Stimulated activated CD4-positive, alpha-beta T cell treated with anti-CD3 and anti-CD28 coated beads, Interleukin-4, amount 100 ng/mL, for 1 hour (primary cell): ENCODE results near the gene ATMIN.

Source experiments
- DNase-seq: peaks from one replicate; pipeline ENCODE4 v3.0.0-alpha.2; 2020

Gene ATMIN

DNA sequence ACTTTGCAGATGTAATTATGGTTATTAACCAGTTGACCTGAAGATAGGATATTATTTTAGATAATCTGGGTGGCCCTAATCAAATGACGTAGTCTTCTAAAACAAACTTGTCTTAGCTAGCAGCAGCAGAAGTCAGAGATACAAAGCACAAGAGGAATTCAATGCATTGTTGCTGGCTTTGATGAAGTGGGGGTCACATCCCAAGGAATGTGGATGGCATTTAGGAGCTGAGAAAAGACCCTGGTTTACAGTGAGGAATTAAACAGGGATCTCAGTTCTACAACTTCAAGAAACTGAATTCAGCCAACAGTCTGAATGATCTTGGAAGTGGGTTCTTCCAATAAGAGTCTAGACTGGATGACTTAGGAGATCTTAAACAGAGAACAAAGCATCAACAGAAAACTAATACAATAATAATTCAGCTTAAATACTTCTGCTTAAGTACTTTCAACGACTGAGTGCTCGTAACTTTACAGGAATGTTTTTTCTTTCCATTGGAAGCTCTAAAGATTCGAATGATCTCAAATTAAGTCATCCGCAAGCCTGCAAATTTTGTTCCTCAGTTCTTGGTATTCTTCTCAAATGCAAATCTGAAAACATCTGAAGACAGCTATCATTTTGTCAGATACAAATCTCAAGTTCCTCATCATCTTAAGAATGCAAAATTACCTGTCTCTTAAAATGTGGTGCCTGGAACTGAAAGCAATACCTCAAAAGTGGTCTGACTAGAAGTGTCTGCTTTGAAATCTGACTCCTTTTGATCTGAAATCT is 38.1 kb downstream of the ATMIN start:
- no peak for DNase-seq

- DNase-seq, result peak; percentile 93
Observed at GRCh38 chr16:81076566-81077075, 41.0 kb downstream of the ATMIN start.

GRCh38 chr16:81077076-81077940 is 41.7 kb downstream of the ATMIN start, which contains the start of gene C16orf46:
C16orf46 (minus strand) TSS chr16:81077238; CDS start chr16:81063955, 13,283 bp downstream.
- DNase-seq, result peak; percentile 97

- DNase-seq, result no peak
Observed at GRCh38 chr16:81080233-81080632, 44.6 kb downstream of the ATMIN start.

GRCh38 chr16:81081014-81081413 is 45.4 kb downstream of the ATMIN start:
- DNase-seq, result no peak

- DNase-seq, result no peak
Observed at GRCh38 chr16:81088836-81089235, 53.2 kb downstream of the ATMIN start.

- no peak for DNase-seq
Observed at GRCh38 chr16:81094771-81095251, 59.2 kb downstream of the ATMIN start.

- no peak for DNase-seq
Observed at GRCh38 chr16:81095653-81095952, 60.0 kb downstream of the ATMIN start.

DNA sequence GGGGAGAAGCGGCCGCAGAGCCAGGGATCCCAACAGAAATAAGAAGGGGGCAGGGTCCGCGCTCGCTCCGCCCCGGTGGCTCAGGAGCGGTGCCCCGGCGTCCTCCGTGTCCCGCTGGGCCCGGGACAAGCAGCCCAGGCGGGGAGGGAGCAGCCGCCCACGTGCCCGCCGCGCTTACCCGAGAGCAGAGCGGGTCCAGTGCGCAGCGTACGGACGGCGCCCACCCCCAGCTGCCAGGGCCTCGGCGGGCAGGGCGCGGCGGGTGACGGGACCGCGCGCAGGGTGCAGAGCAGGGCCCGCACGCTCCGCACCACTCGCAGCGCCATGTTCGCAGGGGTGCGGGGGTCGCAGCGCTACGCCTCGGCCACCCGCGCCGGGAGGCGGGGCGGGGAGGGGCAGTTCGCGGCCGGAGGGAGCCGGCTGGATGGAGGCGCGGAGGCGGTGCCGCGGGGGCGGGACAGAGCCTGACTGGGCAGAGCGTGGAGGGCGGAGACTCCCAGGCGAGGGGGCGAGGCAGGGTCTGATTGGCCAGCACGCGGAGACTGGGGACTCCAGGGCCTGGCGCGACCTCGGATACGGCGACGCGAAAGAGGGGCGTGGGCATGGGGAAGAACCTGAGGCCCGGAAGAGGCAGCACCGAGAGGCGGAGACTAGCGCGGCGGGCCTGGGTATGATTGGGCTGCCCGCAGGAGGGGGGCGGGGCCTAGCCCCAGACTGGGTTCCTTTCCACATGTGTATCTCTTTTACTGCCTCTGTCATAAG is 60.5 kb downstream of the ATMIN start, which contains the start of gene GCSH:
GCSH (minus strand) TSS at position 443 of the 762 bp plus-strand sequence; CDS start at position 326, 117 bp downstream.
- DNase-seq, result peak; percentile 98

GRCh38 chr16:81096715-81097208 is 61.1 kb downstream of the ATMIN start:
- DNase-seq, result no peak
